GM21786 (cell line): Measurements from ENCODE around the gene CYP24A1.
A peak's percentile ranks its signal among the peaks of the same experiment; 100 is the strongest.

Experiments used
- ATAC-seq: cut with Tn5 transposase; IDR thresholded peaks from one replicate; pipeline ENCODE4 v1.9.1; 2021; ENCODE audit not compliant: unreplicated experiment

CYP24A1 gene

DNA sequence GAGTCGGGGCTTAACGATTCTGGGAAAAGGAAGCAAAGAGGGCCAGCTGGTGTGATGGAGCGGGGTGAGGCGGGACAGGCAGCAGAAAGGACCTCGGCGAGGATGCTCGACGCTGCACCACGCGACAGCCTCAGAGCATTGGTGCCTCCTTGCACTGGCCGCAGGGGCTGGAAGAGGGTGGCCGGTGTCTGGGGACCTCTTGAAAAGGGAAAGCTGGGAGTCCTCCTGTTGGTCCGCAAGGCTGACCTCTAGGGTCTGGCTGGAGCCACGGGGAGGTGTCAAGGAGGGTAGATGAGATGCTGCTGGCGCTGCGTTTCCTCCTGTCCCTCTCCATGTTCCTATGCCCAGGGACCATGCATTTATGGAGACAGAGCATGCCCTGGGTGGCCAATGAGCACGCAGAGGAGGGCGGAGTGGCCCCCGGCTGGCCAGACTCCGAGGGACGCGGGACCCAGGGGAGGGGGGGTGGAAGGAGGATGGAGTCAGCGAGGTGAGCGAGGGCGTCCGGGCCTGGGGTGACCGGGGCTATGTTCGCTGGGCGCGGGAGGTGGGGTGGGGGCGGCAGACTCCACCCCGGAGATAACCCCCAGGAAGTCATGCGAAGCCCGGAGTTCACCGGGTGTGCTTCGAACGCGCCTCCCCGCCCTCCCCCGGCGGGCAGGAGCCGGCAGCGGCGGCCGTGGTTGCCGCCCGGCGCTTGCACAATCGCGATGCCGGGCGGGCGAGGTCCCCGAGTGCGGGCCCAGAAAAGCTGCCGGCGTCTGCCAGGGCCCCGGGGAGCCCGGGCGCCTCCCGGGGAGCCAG is at the start of gene CYP24A1:
Gene CYP24A1 (minus strand): TSS at position 334 of the 804 bp plus-strand sequence. CDS start 407 bp downstream, outside the sequence.
- no peak for ATAC-seq

DNA sequence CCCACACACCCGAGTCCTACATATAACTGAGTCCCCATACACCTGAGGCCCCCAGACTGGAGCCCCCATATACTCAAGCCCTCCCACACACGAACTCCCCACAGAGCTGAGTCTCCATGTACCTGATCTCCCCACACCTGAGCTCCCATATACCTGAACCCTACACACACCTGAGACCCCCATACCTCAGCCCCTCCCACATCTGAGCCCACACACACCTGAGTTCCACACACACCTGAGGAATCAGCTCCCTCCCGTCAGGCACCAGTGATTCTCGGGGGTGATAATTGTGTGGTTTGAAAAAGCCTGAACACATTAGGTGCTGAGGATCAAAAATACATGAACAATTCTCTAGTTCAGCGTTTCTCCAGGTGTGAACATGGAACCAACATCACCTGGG is 49.5 kb upstream of the CYP24A1 start:
- ATAC-seq, result no peak

DNA sequence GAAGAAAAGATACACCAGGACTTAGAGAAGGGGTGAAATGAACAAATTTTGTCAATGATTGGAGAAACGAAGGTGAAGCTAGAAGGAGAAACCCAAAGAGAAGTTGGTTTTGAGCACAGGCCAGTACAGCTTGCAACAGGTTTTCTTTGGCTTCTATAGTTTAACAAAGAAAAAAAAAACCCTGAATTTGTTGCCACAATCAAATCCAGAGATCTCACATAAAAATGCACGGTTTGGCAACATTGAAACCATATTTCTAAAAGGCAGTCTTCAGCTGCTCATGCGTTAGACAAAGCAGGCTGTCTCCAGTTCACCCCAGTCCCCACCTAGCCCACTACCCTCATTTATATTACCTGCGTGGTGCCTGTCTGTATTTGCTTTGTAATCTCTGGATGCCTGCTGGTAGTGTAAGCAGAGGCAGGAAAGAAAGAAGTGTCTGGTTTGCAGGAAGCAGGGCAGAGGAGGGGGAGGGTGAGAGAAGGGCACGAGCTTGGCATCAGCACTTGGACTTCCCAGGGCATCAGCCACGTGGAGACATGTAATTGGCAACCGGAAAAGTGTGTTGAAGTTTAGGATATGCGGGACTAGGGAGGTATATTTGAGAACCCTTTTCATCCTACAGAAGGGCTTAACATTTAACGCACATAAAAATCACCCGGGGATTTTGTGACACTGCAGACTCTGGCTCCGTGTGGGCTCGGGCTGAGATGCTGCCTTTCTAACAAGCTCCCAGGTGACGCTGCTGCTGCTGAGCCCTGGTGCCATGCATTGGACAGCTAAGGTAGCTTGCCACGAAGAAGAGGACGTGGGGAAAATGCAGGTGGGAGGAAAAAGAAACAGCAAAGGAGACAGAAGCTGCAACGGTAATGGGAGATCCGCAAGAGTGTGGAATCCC is 48.5 kb upstream of the CYP24A1 start:
- no peak for ATAC-seq

GRCh38 chr20:54221353-54221752 is 47.6 kb upstream of the CYP24A1 start:
- ATAC-seq, result peak; percentile 59

- ATAC-seq, result no peak
Measured at GRCh38 chr20:54220722-54221121, 46.9 kb upstream of the CYP24A1 start.

GRCh38 chr20:54219751-54220426 is 46.1 kb upstream of the CYP24A1 start:
- ATAC-seq, result no peak

- ATAC-seq, result no peak
Measured at GRCh38 chr20:54218470-54218869, 44.7 kb upstream of the CYP24A1 start.

GRCh38 chr20:54217762-54218161 is 44.0 kb upstream of the CYP24A1 start:
- no peak for ATAC-seq

DNA sequence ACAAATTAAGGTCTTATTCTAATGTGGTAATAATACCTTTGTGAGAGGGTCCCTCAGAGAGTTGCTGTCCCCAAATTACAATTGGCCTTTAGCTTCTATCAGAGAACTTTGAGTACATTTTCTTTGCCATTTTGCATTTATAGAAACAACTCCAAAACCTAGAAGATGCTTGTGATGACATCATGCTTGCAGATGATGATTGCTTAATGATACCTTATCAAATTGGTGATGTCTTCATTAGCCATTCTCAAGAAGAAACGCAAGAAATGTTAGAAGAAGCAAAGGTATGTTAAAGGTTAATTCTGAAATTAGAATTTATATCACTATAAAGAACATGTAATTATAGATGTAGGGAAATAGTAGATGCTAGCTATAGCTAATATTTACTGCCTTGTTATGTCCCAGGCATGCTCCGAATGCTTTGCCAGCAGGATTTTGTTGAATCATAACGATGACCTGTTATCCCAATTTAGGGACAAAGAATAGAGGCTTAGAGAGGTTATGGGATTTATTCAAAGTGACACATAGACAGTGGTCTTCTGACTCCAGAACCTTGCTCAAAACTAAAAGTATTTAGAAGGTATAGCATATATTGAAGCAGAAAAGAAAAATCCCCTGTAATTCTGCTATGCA is 41.5 kb upstream of the CYP24A1 start:
- no peak for ATAC-seq

GRCh38 chr20:54214566-54214965 is 40.8 kb upstream of the CYP24A1 start:
- ATAC-seq, result no peak

GRCh38 chr20:54212871-54213270 is 39.1 kb upstream of the CYP24A1 start:
- no peak for ATAC-seq

DNA sequence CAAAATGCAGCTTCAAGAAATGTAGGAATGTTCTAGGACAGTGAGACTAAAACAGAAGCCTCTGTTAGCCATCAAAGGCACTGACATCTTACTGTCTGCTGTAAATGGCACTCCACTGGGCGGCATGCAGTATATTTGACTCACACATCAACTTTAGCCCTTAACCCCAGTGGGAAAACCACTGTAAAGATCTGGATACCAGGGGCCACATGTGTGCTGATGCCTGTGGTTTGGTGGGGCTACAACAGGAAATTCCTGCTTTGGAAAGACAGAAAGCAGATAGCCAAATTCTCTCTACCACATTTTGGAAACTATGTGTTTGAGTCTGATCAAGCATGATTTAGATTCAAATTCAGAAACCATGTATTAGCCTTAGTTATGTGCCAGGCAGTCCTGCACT is 38.4 kb upstream of the CYP24A1 start:
- no peak for ATAC-seq

DNA sequence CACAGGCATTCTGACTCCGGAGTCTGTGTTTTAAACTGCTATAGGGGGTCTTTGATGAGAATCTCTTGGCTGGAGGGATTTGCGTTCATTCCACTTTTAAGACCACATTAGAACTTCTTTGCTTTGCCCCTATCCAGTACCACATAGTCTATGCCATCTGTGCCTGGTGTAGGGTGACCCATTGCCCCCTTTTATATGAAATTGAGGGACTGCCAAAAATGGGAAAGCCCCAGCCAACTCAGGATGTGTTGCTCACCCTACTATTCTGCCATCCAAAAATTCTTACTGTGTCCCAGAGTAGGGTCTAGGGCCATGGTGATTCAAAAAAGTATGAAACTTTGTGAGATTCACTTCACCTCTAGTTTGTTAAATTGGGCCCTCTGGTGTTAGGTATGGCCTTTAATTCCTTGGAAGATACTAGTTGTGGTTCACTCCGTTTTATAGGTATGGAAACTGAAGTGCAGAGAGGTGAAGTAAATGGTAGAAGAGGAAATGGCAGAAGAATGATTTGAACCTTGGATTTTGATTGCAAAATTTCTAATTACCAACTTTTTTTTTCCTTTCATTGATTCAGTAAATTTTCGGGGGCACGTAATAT is 35.5 kb upstream of the CYP24A1 start:
- ATAC-seq, result no peak

- peak; percentile 3 for ATAC-seq
Measured at GRCh38 chr20:54208548-54209176, 34.9 kb upstream of the CYP24A1 start.

DNA sequence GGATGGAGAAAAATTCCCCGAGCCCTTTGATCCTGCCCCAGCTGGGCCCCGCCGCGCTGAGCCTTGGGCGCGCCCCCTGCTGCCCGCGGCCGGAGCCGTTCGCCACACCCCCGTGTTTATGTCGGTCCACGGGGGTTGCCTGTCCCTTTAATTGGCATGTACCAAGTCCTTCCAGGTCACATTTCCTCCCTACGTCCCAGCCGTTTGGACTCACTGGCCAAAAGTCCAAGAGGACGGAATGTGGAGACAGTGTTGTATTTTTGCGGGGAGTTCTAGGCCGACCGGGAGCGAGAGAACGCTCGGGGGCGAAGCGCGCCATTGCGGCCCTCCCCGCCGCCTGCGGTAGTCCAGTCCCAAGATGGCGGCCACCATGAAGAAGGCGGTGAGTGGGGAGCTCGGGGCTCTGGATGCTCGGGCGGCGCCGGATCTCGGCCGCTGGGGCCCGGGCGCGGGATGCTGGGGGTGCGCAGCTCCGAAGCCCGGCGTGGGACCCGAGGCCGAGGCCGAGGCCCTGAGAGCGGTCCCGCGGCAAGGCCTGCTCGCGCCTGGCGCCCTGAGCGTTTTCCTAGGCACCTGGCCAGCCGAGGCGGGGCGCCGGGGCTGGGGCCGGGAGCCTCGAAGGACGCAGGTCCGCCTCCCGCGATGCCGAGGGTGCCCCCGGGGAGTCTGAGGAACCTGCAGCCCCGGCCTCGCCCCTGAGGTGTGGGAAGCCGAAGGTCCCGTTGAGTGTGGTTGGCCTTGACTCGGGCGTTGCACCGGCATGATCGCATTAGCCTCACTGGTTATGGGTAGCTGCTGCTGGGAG is 34.2 kb upstream of the CYP24A1 start, which contains the start of gene PFDN4:
Gene PFDN4 (plus strand): TSS at position 345 of the 805 bp plus-strand sequence. CDS start 14 bp downstream, at position 359.
- peak; percentile 92 for ATAC-seq

DNA sequence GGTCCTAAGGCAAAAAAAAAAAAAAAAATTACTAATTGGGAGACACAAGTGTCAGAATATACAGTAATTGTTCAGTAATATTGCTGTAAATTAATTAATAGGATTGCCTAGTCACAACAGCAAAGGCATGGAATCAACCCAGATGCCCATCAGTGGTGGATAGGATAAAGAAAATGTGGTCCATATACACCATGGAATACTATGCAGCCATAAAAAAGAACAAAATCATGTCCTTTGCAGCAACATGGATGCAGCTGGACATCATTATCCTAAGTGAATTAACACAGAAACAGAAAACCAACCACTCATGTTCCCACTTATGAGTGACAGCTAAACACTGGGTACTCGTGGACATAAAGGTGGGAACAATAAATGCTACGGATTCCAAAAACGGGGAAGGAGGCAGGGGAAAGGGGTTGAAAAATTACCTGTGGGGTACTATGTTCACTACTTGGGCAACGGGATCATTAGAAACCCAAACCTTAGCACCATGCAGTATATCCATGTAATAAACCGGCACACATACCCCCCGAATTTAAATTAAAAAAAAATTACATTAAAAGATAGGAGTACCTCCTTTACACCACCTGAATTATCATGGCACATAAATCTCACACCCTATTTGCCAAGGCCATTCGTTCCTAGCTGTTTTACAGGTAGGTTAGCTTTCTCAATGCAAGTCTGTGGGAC is 33.4 kb upstream of the CYP24A1 start:
- ATAC-seq, result no peak

GRCh38 chr20:54205450-54205849 is 31.7 kb upstream of the CYP24A1 start:
- no peak for ATAC-seq

DNA sequence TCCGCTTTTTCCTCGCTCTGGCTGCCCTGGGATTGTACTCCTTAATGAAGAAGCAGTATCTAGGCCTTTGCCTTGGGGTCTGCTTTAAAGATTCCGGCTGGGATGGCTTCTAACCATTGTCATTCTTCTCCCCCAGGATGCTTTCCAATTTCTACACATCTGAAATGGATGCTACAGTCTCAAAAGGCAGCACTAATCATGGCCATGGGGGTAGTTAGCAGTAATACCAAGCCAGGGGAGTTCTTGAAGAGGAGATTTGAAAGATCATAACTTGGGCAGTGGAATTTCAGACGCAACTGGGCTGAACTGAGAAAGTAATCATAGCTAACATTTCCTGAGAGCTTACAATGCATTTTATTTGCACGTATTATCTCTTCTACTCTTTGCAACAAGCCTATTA is 30.7 kb upstream of the CYP24A1 start:
- no peak for ATAC-seq

DNA sequence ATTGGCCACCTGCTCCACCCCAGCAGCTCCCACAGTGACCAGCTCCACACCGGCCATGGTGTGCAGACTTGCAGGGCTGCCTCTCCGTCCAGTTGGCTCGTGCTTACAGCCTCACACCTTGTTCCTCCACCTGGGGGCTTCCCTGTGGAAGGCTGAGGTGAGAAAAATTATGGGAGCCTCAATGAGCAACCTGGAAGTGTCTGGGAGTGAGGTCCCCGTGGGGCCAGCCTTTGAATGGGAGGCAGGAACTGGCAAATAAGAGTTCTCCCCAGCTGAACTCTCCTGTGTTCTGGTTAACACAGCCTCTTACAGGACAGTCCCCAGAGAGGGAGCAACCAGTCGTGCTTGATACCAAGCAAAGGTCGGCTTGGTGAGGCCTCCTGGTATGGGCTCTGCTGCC is 30.3 kb upstream of the CYP24A1 start:
- no peak for ATAC-seq
